Measurements from ENCODE around the gene GPR4.
A peak's percentile ranks its signal among the peaks of the same experiment; 100 is the strongest.

Gene GPR4

DNA sequence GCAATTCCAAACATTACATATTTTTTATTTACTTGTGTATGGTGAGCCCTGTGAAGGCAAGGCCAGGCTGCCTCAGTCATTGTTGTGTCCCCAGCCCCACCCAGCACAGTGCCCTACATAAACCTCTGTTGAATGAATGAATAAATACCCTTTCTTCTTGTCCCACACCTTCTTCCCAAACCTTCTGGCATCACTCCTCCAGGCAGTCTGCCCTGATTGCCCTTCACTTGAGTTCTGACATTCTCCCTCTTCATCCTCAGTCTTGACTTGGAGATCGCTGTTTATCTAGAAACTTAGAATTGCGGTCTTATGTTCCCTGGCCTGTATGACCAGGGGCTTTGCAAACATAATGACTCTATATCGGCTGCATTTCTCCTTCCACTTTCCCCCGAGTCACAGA is 12.2 kb downstream of the GPR4 start:
- no peak for DNase-seq (ENCODE audit: low spot score)

DNA sequence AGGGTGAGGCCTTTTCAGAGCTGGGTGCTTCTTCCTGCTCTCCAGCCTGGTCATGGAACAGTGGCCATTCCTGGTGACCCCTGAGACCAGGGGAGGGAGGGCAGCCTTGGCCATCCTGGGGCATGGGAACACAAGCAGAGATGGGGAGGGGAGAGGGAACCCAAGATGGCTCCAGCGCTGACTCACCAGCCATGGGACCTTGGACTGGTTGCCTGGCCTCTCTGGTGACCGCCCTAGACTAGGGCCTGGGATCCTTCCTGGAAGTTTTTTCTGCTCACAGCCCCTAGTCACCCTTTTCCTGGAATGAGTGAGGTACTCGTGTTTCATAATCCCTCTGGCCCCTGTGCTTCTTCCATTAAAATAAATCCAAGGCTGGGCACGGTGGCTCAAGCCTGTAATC is 14.1 kb downstream of the GPR4 start:
- no peak for DNase-seq (ENCODE audit: low spot score)

DNA sequence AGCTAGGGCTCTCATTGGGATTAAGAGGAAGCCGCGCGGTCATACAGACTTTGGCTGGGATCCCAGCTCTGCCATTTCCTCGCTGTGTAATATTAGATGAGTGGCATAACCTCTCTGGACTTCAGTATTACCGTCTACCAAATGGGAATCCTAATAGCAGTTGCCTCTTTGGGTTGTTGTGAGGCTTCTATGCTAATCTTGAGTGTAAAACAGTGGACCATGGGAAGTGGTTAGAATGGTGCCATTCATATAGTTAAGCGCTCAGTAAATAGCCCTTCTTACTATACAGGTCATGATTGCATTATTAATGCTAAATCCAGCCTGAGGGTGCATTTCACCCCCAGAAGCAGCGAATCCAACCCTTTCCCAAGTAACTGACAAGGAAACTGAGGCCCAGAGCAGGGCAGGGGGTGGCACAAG is 16.8 kb downstream of the GPR4 start:
- no peak for DNase-seq (ENCODE audit: low spot score)

DNA sequence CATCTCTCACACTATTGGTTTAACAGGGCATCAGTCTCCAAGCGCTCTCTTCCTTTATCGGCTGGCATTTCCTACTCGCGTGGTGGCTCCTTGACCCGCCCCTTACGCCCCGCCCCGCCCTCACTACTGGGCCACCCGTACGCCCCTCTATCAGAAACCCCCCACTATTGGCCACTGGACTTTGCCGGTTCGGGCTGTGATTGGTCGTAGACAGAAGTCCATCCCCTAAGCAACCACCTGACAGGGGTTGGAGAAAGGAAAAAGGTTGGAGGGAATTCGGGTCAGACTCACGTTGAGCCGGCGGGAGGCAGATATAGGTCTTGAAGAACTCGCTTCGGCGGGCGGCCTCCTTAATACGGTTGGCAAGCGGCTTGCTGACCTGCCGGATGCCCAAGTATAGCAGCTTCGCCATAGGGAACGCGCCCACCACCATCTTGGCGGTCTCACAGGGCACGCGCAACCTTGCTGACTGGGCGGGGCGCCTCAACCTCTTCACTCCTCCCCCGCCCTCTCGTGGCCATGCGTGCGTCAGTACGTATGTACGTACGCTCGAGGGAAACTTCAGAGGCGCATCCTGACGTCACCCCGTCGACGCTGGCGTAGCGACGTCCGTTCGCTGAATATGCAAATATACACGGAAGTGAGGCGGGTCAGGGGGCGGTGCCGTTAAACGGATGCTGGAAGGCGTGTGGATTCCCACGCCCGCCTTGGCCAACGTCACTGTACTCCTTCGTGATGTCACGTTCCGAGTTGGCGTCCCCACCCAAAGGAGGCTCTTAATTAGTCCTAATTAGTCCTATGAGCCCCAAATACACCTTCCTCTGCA is 17.5 kb downstream of the GPR4 start, which contains the start of gene OPA3:
Gene OPA3, minus strand, starts transcription at position 471 of the 826 bp plus-strand sequence. Its CDS starts 38 bp downstream, at position 433.
- peak; percentile 100 for DNase-seq (ENCODE audit: low spot score)

DNA sequence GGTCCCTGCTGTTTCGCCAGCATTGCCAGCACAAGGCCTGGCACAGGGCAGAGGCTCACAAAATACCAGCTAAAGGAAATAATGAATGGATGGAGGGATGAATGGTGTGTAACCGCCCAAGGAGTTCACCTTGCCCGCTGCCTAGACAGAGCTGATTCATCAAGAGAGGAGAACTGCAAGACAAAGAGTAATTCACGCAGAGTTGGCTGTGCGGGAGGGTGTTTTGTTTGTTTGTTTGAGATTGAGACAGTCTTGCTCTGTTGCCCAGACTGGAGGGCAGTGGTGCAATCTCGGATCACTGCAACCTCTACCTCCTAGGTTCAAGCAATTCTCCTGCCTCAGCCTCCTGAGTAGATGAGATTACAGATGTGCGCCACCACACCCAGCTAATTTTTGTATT is 20.4 kb downstream of the GPR4 start:
- no peak for DNase-seq (ENCODE audit: low spot score)

DNA sequence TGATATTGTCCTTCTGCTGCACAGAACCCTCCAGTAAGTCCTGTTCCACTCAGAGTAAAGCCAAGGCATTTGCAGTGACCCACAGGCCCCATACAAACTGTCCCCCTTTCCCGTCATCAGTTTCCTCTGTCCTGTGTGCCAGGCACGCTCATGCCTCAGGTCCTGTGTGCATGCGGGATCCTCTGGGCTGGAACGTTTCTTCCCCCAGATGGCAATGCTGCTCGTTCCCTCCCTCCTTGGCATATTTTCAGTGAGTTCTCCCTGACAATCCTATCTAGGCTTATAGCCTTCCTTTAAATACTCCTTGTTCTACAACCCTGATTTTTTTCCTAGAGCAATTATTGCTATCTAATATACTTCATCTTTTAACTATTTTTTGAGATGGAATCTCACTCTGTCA is 23.2 kb downstream of the GPR4 start:
- DNase-seq (ENCODE audit: low spot score): no peak

DNA sequence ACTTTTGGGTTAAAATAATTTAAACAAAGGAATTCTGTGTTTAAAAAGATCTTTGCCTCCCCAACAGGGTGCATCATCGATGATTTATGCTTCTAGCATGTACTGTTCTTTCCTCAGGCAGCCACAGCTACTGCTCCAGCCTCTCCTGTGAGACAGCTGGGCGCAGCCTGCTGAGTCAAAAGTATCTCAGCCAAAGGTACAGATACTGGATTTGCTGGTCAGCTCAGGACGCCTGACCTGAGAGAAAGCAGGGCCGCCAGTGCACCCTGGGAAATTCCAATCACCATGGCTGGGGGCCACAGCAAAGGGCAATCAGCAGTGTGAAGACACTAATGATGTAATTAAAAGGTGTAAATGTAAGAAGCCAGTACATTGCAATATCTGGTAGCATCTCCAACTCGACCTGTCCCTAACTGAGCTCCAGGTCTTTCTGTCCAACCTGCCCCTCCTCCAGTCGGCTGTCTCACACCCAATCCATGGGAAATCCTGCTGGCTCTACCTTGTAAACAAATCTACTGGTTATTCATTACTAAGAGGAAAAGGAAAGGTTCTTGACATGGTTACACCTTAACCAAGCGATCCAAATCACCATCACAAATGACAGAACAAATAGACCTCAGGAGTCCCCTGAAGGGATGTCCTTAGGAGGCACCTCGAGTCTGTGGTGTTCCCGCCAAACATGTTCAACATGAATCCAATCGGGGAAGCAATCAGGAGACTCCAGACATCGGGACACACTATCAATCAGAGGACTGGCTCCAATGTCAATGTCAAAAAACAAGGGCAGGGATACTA is 24.7 kb downstream of the GPR4 start:
- no peak for DNase-seq (ENCODE audit: low spot score)

DNA sequence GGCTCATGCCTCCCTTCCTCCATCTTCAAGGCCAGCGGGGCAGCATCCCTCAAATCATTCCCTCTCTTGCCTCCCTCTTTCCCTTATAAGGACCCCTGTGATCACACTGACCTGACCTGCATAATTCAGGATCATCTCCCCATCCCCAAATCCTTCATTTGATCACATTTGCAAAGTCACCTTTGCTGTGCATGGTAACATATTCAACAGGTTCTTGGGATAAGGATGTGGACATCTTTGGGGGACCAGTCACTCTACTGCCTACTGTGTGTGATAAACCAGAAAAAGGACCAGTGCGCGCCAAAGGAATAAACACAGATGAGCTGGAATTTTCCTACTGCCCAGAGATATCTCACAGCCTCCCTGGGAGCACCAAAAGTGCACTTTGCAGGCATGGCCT is 25.3 kb downstream of the GPR4 start:
- DNase-seq (ENCODE audit: low spot score): no peak

DNA sequence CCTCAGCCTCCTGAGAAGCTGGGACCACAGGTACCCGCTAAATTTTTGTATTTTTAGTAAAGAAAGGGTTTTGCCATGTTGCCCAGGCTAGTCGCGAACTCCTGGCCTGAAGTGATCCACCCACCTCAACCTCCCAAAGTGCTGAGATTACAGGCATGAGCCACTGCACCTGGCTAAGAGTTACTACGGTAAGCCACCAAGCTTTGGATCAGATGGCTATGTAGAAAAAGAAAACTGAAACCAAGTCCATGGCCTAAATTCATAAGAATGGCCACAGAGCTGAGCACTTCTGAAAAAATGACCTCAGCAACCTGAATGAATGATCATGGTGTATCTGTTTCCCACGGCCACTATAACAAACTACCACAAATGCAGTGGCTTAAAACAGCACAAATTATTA is 26.8 kb downstream of the GPR4 start:
- DNase-seq (ENCODE audit: low spot score): no peak

DNA sequence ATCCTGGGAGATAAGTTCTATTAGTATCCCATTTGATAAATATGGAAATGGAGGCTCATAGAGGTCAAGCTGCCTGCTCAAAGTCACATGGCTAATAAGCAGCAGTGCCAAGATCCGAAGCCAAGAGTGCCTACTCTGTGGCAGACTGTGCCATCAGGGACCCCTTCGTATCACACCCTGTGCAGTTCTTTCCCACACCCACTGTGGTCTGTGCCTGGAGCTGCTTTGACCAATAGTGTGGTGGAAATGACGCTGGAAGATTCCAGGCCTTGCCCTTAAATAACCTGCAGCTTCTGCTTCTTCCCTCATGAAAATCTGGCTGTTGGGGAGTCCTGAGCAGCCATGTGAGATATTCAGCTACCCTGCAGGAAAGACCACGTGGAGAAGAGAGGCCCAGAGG is 27.5 kb downstream of the GPR4 start:
- no peak for DNase-seq (ENCODE audit: low spot score)

DNA sequence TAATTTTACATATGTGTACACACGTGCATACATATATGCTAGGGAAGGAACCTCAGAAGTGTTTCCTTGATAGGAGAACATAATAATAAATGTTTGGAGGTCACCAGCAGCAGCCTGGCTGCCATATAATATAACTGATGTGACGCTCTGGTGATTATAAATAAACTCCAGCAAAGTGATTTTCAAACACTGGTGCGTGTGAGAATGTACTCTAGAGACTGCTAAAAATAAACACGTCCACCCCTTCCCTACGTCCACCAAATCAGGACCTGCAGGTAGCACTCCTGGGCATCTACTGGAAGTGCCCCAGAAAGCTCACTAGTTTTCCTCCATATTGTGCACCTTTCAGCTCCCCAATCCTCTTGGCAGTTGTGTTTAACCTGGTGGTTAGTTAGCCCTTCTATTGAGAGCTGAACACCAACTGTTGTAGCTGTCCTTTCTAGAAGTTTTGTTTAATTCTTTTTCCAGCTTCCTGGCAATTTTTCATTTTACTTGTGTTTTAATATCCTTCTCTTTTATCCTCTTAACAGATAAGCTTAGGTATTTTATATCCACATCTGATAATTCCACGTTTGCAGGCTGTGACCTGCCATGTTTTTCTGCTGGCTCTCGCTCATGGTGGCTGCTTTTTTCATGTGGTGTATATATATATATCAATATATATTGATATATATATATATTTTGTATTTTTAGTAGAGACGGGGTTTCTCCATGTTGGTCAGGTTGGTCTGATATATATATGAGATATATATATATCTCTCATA is 30.4 kb downstream of the GPR4 start:
- DNase-seq (ENCODE audit: low spot score): no peak

DNA sequence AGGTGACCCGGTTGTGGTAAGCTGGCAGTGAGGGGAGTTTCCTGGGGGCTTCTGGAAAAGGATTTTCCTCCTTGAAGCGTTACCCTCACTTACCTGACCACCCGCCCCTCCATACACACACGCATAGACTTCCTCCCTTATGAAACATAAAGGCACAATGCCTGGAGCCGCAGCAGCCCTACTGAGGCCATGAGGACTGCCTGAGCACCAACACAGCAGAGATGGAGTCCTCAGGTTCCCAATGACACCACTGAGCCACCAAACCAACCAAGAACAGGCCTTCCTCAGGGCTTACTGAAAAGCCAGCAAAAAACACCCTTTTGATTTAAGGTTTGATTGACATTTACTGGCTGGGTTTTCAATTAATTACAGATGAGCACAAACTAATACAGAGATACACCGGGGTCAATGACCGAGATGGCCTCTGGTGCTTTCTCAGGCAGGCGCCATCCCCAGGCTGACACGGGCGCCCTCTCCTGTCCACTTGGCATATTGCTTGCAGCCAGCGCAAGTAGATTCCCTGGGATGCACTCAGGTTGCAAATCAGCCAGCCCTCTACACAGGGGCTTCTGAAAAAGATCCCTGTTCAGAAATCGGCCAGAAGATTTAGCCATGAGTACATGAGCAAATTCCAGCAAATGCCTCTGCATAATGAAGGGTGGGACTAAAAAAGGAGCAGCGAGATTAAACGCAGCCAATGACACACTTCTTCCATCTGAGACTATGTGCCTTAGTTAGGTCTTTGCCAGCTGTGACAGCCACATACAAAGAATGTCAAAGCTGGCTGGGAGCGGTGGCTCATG is 32.2 kb downstream of the GPR4 start:
- DNase-seq (ENCODE audit: low spot score): no peak

DNA sequence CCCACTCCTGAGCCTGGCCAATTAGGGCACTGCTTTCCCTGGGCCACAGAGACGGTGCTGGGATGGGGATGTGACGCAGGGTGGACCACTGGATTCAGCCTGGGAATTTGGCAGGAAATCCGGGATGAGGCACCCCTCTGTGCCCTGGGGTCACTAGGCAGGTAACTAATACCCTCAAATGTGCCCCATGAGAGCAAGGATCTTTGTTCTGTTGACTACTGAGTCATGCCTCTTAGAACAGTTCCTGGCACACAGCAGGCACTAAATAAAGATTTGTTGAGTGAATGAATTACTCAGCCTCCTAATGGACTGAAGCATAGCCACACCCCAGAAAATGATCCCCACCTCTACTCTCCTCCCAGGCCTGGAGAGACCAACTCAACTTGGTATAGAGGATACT is 33.3 kb downstream of the GPR4 start:
- no peak for DNase-seq (ENCODE audit: low spot score)

DNA sequence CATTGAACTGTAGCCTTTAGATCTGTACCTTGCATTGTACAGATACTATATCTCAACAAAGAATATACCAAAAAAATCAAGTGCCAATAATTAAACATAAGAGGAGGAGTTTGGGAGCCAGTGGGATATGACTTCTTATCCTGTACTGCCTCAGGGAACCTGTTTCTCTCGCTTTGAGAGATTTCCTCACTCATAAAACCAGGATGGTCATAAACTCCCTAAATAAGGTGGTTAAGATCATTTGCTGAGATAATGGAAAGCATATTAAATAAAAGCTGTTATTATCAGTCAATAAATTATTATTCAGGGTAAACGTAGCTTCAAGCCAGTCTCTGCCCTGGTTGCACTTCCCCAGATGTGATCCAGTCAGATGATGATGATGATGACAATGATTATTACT is 34.4 kb downstream of the GPR4 start:
- DNase-seq (ENCODE audit: low spot score): no peak

DNA sequence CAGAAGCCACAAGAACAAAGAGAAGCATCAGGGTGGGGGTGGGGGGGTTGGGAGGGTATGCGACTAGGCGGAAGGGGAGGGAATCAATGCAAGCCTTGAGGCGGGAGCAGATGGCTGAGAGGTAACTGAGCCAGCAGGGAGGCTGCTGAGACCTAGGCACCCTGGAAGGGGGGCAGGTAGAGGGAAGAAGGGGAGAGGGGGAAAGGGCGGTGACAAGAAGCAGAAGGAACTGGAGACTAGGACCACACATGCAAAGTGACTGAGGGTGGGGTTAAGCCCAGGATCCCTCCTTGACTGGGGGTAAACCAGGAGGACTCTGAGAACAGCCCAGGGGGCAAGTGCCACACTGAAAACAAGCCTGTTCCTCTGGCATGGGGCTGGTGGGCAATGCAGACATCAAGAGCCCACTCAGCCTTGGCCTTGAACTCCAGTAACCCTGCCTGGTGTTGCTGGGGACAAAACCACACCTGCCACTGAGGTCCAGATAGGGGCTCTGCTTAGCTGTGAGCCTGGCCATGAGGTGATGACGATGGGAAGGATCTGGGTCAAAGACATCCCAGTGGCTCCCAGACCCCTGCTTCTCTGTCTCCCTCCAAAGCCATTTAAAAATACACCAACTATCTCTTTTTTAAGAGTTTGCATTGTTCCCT is 37.8 kb downstream of the GPR4 start:
- DNase-seq (ENCODE audit: low spot score): no peak

DNA sequence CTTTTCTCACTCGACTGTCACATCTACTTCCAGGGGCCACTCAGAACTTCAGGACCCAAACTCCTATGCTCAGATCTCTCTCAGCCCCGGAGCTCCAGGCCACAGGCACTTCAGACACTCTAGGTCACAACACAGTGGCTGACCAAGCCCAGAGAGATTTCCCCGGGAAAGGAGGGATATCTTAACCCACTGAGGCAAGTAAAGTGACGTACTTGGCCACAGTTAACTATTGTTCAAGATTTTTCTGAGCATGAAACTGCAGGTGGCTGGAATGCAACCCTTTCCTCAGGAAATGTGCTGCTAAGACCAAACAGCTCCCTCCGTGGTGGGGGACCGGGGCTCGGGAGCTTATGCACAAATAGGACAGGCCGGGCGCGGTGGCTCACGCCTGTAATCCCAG is 41.3 kb downstream of the GPR4 start:
- DNase-seq (ENCODE audit: low spot score): no peak

DNA sequence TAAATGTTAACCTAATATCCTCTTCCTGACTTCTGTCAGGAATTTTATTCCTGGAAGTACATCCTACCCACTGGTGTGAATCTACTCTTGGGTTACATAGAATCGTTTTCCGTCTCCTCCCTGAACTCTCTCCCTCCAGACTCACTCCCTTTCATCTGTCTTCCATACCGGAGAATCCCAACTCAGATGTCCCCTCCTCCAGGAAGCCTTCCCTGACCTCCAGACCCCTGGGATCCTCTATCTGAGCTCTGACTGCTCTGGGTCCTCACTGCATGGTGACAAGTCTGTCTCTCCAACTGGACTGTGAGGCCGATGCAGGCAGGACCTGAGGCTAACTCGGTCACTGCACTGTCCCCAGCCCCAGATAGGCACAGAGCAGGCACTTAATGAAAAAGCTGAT is 42.0 kb downstream of the GPR4 start:
- DNase-seq (ENCODE audit: low spot score): no peak

DNA sequence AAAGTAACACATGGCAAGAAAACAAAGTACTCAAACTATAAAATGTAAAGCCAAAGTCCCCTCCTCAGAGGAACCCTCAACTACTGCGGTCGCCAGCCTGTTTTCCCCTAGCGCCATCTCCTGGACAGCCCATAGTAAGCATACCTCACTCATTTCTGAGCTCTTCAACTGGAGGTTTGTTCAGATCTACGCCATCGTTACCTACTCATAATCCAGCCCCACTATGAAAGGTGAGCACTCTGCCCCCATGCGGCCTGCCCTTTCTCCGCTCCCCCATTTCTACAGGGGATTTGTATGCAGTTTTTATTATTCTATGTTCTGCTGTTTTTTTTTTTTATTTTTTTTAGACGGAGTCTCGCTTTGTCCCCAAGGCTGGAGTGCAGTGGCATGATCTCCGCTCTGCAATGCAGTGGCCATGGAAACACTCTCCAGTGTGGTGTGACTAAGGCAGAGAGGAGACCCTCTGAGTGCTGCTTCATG is 43.6 kb downstream of the GPR4 start:
- DNase-seq (ENCODE audit: low spot score): peak; percentile 42

DNA sequence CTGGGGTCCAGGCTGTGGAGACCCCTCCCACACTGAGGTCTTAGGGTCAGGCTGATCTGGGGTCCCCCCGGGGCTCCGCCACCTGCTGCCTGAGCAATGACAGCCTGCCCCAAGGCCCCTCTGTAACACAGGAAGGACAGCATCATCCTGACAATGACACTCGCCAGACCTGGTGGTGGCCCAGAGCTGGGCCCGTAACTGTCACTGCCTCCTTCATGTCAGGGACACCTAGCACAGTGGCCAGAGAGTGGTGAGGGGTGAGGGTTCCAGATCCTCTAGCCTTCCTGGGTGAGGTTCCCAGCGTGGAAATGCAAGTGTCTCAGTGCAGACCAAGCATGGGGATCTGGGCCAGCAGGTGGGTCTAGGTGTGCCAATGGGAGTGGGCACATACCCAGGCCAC is 45.2 kb downstream of the GPR4 start:
- DNase-seq (ENCODE audit: low spot score): no peak

DNA sequence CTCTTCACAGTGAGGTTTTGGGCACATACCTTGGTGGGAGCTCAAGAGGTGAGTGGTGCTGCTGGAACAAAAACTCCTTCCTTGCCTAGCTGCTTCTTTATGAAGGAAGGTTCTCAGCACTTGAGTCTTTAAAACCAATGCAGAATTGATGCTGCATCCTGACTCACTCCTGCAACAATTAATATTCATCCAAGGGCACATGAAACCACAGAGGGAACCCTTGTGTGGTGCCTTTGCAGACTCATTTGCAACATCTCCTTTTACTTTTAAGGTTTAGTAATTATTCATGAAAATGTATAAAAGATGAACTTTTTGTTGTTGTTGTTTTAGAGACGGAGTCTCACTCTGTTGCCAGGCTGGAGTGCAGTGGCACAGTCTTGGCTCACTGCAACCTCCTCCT is 47.5 kb downstream of the GPR4 start:
- no peak for DNase-seq (ENCODE audit: low spot score)

DNA sequence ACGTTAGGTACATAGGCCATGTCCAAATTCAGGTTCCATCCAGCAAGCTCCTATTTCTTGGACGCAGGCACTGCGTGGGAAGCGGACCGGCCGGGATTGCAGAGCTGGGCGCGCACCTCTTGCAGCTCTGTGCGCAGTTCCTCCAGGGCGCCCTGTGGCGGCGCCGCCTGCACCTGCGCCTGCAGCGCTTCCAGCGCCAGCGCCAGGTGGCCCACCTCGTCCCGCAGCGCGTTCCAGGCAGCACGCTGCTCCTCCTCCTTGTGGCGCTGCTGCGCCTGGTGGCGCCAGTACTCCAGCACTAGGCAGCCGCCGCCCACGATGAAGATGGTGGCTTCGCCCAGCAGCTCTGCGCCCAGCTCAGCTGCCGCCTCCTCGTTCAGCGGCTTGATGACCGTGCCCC is 48.5 kb downstream of the GPR4 start:
- DNase-seq (ENCODE audit: low spot score): no peak
